Neural crest cell (in vitro differentiated cells): ENCODE data around the gene SLPI. TPM values are rescaled to one million over a fixed set of nuclear protein-coding genes. Genes with fewer than 3 reads are reported as not detected.

Source experiments
- DNase-seq: peaks from one replicate; pipeline ENCODE4 v3.0.0; 2021; ENCODE audit warnings: low read depth, mixed read lengths, low spot score
- H3K27ac Mint-ChIP-seq: one replicate; pipeline ENCODE4 v1.8.0; 2021; ENCODE audit warnings: mild to moderate bottlenecking, mixed read lengths; ENCODE audit not compliant: unreplicated experiment
- H3K27me3 Mint-ChIP-seq: 2 replicates; pipeline ENCODE4 v1.8.0; 2021; ENCODE audit warnings: low read depth, mild to moderate bottlenecking, mixed read lengths
- H3K36me3 Mint-ChIP-seq: 2 replicates; pipeline ENCODE4 v1.8.0; 2021; ENCODE audit warnings: low read depth, mild to moderate bottlenecking, mixed read lengths
- H3K4me1 Mint-ChIP-seq: 2 replicates; pipeline ENCODE4 v1.8.0; 2021; ENCODE audit warnings: mixed read lengths
- H3K4me3 Mint-ChIP-seq: one replicate; pipeline ENCODE4 v1.8.0; 2021; ENCODE audit warnings: mild to moderate bottlenecking, mixed read lengths
- H3K9me3 Mint-ChIP-seq: 2 replicates; pipeline ENCODE4 v1.8.0; 2021; ENCODE audit warnings: mixed read lengths
- total RNA-seq: library from RNA; stranded (reverse); gene quantifications from 2 replicates; pipeline ENCODE4 v1.2.1, GENCODE V29; 2021
- TF ChIP-seq, protein P1 (sequence below): fragments of 200-600 bp; sonication (generic); conservative IDR thresholded peaks from 2 replicates; pipeline ENCODE4 v1.5.0; 2021; ENCODE audit warnings: antibody characterized with exemption, mild to moderate bottlenecking

Gene SLPI
- total RNA-seq, 1 donor from 2014 or later, result not detected

- no peak overlapping the region for H3K4me3 Mint-ChIP-seq
- DNase-seq, result no peak
- TF ChIP-seq, protein P1, sequence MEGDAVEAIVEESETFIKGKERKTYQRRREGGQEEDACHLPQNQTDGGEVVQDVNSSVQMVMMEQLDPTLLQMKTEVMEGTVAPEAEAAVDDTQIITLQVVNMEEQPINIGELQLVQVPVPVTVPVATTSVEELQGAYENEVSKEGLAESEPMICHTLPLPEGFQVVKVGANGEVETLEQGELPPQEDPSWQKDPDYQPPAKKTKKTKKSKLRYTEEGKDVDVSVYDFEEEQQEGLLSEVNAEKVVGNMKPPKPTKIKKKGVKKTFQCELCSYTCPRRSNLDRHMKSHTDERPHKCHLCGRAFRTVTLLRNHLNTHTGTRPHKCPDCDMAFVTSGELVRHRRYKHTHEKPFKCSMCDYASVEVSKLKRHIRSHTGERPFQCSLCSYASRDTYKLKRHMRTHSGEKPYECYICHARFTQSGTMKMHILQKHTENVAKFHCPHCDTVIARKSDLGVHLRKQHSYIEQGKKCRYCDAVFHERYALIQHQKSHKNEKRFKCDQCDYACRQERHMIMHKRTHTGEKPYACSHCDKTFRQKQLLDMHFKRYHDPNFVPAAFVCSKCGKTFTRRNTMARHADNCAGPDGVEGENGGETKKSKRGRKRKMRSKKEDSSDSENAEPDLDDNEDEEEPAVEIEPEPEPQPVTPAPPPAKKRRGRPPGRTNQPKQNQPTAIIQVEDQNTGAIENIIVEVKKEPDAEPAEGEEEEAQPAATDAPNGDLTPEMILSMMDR, result no peak
- no peaks in the 10 kb centered on the region for H3K4me1 Mint-ChIP-seq
- H3K27ac Mint-ChIP-seq, result no peak overlapping the region
- no peaks in the 10 kb centered on the region for H3K36me3 Mint-ChIP-seq
- no peaks in the 10 kb centered on the region for H3K9me3 Mint-ChIP-seq
- H3K27me3 Mint-ChIP-seq, result peaks cover 77% of the 10 kb centered on the region
Observed at GRCh38 chr20:45248609-45249008, 5.8 kb downstream of the SLPI start.

DNA sequence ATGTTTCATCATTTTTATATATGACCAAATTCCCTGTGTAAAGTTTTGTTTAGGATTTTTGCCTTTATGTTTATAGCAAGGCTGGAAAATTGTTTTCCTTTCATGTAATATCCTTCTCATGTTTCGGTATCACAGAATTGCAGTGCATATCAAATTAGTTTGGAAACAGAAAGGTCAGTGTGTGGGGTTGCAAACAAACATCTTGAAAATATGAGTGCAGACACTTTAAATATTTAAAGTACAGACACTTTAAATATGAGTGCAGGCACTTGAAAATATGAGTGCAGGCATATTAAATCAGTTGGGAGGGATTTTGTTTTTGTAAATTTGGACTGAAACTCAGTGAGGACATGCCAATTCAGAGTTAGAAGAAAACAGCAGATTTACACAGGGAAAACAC, 6.5 kb downstream of the SLPI start:
- no peak overlapping the region for H3K4me3 Mint-ChIP-seq
- TF ChIP-seq, protein P1, result no peak
- no peaks in the 10 kb centered on the region for H3K9me3 Mint-ChIP-seq
- no peaks in the 10 kb centered on the region for H3K4me1 Mint-ChIP-seq
- no peaks in the 10 kb centered on the region for H3K36me3 Mint-ChIP-seq
- peaks cover 85% of the 10 kb centered on the region for H3K27me3 Mint-ChIP-seq
- no peak overlapping the region for H3K27ac Mint-ChIP-seq
- DNase-seq, result no peak

GRCh38 chr20:45246109-45246508, 8.3 kb downstream of the SLPI start:
- no peak for DNase-seq
- Mint-ChIP-seq H3K27ac (no peak overlapping the region), H3K4me3 (no peak overlapping the region)

GRCh38 chr20:45238139-45238538, 16.2 kb downstream of the SLPI start:
- no peak overlapping the region for H3K27ac Mint-ChIP-seq
- no peaks in the 10 kb centered on the region for H3K4me1 Mint-ChIP-seq
- H3K4me3 Mint-ChIP-seq, result no peak overlapping the region
- no peaks in the 10 kb centered on the region for H3K36me3 Mint-ChIP-seq
- peaks cover 63% of the 10 kb centered on the region for H3K27me3 Mint-ChIP-seq
- DNase-seq, result no peak
- peaks cover 3% of the 10 kb centered on the region for H3K9me3 Mint-ChIP-seq
- TF ChIP-seq, protein P1, result no peak

More at GRCh38 chr20:45246109-45246508, 8.3 kb downstream of the SLPI start:
- Mint-ChIP-seq H3K27me3 (peaks cover 92% of the 10 kb centered on the region), H3K4me1 (no peaks in the 10 kb centered on the region), H3K36me3 (no peaks in the 10 kb centered on the region), H3K9me3 (no peaks in the 10 kb centered on the region)
- TF ChIP-seq, protein P1, result no peak

GRCh38 chr20:45235995-45236394, 18.4 kb downstream of the SLPI start:
- Mint-ChIP-seq H3K36me3 (no peaks in the 10 kb centered on the region), H3K4me1 (no peaks in the 10 kb centered on the region), H3K27ac (no peak overlapping the region), H3K27me3 (peaks cover 59% of the 10 kb centered on the region), H3K4me3 (no peak overlapping the region), H3K9me3 (peaks cover 3% of the 10 kb centered on the region)
- DNase-seq, result no peak
- TF ChIP-seq, protein P1, result peak; percentile 58

DNA sequence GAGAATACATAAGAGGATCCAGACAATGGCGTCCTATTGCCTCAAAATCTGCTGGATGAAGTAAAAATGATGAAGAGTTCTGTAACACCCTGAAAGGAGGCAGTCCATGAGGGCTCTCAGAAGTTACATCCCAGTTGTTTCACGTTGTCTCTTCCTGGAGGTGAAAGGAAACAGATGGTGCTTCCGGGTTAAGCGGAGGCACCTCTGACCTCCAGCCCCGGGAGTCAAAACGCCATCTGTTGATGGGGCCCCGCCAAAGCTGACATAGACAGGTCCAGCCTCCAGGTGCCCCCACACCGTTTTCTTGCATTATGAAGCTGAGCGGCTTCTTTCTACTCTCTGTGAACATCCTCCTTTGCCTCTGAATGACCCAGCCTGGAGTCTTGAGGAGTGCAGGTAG, 23.7 kb downstream of the SLPI start:
- no peak overlapping the region for H3K4me3 Mint-ChIP-seq
- no peaks in the 10 kb centered on the region for H3K4me1 Mint-ChIP-seq
- H3K27me3 Mint-ChIP-seq, result peaks cover 67% of the 10 kb centered on the region
- H3K36me3 Mint-ChIP-seq, result no peaks in the 10 kb centered on the region
- peaks cover 3% of the 10 kb centered on the region for H3K9me3 Mint-ChIP-seq
- DNase-seq, result no peak
- H3K27ac Mint-ChIP-seq, result no peak overlapping the region
- TF ChIP-seq, protein P1, result no peak
